ENCODE measurements around the gene SAPCD2.

Gene SAPCD2

DNA sequence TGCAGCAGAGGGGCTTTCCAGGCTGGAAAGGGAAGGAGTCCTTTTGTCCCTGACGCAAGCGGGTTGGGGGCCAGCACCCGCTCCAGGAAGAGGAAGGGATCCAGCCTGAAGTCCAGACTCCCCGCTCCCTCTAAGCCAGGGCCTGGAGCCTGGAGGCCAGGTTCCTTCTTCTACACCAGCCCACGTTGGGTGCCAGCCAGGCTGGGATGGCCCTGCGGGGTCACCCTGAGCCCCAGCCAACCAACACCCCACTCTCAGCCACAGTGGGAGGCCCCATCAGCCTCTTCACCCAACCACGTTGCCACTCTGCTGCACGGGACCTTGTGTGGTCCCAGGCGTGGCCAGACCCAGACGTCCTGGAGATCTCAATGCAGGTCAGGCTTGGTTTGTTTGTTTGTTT, 37.5 kb downstream of the SAPCD2 start:
- H3K4me3 ChIP-seq (ENCODE audit: low read depth, low read length), result no peak overlapping the region
- DNase-seq (ENCODE audit: low read depth), result no peak
- TF ChIP-seq, protein P1, sequence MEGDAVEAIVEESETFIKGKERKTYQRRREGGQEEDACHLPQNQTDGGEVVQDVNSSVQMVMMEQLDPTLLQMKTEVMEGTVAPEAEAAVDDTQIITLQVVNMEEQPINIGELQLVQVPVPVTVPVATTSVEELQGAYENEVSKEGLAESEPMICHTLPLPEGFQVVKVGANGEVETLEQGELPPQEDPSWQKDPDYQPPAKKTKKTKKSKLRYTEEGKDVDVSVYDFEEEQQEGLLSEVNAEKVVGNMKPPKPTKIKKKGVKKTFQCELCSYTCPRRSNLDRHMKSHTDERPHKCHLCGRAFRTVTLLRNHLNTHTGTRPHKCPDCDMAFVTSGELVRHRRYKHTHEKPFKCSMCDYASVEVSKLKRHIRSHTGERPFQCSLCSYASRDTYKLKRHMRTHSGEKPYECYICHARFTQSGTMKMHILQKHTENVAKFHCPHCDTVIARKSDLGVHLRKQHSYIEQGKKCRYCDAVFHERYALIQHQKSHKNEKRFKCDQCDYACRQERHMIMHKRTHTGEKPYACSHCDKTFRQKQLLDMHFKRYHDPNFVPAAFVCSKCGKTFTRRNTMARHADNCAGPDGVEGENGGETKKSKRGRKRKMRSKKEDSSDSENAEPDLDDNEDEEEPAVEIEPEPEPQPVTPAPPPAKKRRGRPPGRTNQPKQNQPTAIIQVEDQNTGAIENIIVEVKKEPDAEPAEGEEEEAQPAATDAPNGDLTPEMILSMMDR (IDR thresholded peaks at IDR 0.05; ENCODE audit: control insufficient read depth, extremely low read depth, insufficient read depth), result no peak

DNA sequence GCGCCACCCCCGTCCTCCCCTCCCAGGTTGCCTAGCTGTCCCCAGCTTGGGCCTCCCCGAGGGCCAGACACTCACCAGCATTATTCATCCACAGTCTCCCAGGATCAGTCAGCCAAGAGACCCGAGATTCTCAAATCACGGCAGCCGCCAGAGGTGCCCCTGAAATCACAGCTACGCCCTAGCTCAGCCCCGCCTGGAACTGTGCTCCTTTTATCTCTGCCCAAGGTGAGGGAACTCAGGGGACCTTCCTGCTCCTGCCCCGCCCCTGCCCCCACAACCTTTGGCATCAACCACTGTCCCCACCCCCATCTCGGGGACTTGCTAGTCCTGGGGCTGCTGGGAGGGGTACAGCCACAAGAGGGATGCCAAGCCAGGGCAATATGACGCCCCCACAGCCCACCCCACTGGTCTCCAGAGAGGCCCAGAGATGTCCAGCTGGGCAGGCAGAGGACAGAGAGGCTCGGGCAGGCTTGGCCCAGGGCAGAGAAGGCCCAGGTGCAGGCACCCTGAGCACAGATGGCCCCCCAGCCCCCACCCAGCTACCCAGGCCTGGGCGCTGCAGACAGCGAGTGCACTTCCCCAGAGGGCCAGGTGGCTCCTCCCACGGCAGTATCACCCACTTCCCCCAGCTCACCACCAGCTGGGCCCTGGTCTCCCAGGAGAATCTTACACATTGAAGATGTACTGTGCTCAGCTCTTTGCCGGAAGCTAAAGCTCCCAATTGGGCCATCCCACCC, 38.3 kb downstream of the SAPCD2 start, which contains the start of gene FUT7:
FUT7 (minus strand) TSS at position 185 of the 737 bp plus-strand sequence; CDS start at position 88, 97 bp downstream.
- no peak within 1 kb of the TSS for H3K4me3 ChIP-seq (ENCODE audit: low read depth, low read length)
- DNase-seq (ENCODE audit: low read depth), result no peak
- TF ChIP-seq, protein P1 (IDR thresholded peaks at IDR 0.05; ENCODE audit: control insufficient read depth, extremely low read depth, insufficient read depth), result no peak

DNA sequence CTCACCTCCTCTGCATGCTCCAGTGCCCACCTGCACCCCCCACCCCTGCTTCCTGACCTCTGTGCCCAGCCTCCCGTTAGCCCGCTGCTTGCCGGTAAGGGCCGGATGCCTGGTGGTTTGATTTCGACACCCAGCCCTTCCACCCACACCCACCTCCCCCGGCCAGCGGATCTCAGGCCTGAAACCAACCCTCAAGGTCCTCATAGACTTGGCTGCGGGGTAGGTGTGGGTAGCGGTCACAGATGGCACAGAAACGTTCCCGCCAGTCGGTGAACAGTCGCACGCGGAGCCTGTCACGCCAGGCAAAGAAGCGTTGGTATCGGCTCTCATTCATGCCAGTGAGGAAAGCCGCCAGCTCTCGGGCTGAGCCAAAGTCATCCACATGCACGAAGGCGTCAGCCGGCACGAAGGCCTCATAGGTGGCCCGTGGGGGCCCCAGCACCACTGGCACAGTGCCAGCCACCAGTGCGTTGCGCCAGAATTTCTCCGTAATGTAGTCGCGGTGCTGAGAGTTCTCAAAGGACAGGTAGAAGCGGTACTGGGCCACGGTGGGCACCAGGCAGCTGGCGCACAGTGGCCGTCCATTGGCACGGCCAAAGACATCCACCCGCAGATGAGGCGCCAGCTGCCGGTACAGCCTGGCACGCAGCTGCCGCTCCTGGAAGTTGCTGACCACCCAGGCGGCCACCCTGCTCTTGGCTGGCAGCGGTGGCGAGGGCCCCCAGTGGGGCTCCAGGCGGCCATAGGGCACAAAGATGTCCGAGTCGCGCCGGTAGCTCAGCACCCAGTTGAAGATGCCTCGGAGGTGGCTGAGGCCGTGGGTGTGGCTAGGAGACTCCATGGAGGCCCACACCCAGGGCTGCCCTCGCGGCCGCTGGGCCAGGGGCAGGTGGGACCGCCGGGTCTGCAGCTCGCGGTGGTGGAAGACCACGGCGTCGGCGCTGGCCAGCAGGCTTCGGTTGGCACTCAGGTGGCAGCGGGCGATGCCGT, 39.5 kb downstream of the SAPCD2 start:
- TF ChIP-seq, protein P1 (IDR thresholded peaks at IDR 0.05; ENCODE audit: control insufficient read depth, extremely low read depth, insufficient read depth), result no peak
- no peak overlapping the region for H3K4me3 ChIP-seq (ENCODE audit: low read depth, low read length)
- no peak for DNase-seq (ENCODE audit: low read depth)

DNA sequence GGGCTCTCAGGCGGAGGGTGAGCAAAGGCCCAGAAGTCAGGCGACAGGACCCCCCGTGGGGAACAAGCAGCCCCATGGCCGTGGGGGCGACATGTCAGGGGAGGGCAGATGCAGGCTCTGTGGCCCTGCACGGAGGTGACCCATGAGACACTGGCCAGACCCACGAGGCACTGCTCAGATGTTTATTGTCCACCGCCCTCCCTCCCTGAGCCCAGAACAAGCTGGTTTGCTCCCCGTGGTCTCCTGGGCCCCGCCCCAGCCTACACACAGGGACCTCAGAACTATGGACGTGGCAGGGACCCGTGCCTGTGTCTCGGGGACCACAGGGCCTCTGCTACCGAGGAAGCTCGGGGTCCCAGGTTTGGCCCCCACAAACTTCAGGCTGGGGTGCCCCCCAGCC, 40.4 kb downstream of the SAPCD2 start:
- TF ChIP-seq, protein P1 (IDR thresholded peaks at IDR 0.05; ENCODE audit: control insufficient read depth, extremely low read depth, insufficient read depth), result no peak
- no peak overlapping the region for H3K4me3 ChIP-seq (ENCODE audit: low read depth, low read length)
- DNase-seq (ENCODE audit: low read depth), result no peak

DNA sequence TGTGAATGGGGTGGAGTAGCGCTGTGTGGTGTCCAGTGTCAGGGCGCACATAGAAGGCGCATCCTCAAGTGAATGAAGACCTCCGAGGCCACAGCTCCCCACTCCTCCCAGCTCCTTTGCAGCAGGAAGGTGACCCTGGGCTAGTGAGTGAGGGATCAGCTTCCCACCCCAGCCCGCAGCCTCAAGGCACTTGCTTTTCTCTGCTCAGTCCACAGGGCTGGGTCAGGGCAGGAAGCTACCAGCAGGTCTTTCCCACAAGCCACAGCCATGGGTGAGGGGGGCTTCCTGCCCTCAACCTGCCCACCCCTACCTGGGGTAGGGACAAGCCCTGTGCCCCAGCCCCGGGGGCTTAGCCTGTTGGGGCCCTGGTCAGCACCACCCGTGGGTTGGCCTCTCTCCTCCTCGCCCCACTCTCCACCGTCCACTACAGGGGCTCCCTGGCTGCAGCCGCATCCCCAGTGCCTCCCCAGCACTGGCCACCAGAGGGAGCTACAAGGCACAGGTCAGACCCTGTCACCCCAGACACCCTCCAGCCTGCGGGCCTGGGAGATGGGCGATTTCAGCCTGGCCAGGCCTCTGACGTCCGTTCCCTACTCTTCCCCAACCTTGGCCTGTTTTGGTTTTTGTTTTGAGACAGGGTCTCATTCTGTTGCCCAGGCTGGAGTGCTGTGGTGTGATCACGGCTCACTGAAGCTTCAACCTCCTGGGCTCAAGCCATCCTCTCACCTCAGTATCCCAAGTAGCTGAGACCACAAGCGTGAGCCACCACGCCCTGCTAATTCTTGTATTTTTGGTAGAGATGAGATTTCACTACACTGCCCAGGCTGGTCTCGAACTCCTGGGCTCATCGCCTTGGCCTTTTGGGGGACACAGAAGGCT, 41.1 kb downstream of the SAPCD2 start:
- H3K4me3 ChIP-seq (ENCODE audit: low read depth, low read length), result peak overlapping the region; percentile 56
- TF ChIP-seq, protein P1 (IDR thresholded peaks at IDR 0.05; ENCODE audit: control insufficient read depth, extremely low read depth, insufficient read depth), result peak; percentile 97
- no peak for DNase-seq (ENCODE audit: low read depth)
